DND-41 (cell line): Measurements from ENCODE around the gene HSPA13.

ENCODE experiments used
- ATAC-seq: fragments of 200-7000 bp; cut with Tn5 transposase; 3 replicates; pipeline ENCODE4 v1.9.1; 2021; ENCODE audit warnings: low read depth; ENCODE audit not compliant: insufficient read depth
- DNase-seq: peaks from one replicate; pipeline ENCODE4 v3.0.0-alpha.2; 2020
- H2AFZ ChIP-seq: 2 replicates; pipeline ENCODE4 v1.6.0; 2012; ENCODE audit warnings: low read depth, low read length
- H3K27ac ChIP-seq: 2 replicates; pipeline ENCODE4 v1.5.1; 2012; ENCODE audit warnings: low read length, inconsistent platforms
- H3K27me3 ChIP-seq: fragments of 200-600 bp; sonication (generic); 2 replicates; pipeline ENCODE4 v1.6.0; 2012; ENCODE audit warnings: low read length, mild to moderate bottlenecking, inconsistent platforms; ENCODE audit not compliant: insufficient read depth, poor library complexity
- H3K36me3 ChIP-seq: 2 replicates; pipeline ENCODE4 v1.5.1; 2012; ENCODE audit warnings: low read length, inconsistent platforms; ENCODE audit not compliant: insufficient read depth
- H3K4me1 ChIP-seq: 2 replicates; pipeline ENCODE4 v1.5.1; 2012; ENCODE audit warnings: mild to moderate bottlenecking, low read length; ENCODE audit not compliant: insufficient read depth
- H3K4me2 ChIP-seq: 2 replicates; pipeline ENCODE4 v1.6.0; 2012; ENCODE audit warnings: mild to moderate bottlenecking, moderate library complexity, low read length, inconsistent platforms; ENCODE audit not compliant: insufficient read depth
- H3K4me3 ChIP-seq, 2 experiments: fragments of 200-600 bp in 1 of 2; shearing (Covaris generic) in 1 of 2; 2 replicates each; pipeline ENCODE4 v1.5.1; 2012 to 2016; ENCODE audit warnings: inconsistent platforms in 2 of 2, low read length in 2 of 2, mild to moderate bottlenecking in 2 of 2, low read depth in 1 of 2, moderate library complexity in 1 of 2
- H3K79me2 ChIP-seq: 2 replicates; pipeline ENCODE4 v1.6.0; 2012; ENCODE audit warnings: low read length, inconsistent platforms; ENCODE audit not compliant: insufficient read depth
- H3K9ac ChIP-seq: 2 replicates; pipeline ENCODE4 v1.6.0; 2012; ENCODE audit warnings: low read depth, mild to moderate bottlenecking, inconsistent platforms, low read length, moderate library complexity
- H3K9me3 ChIP-seq: 2 replicates; pipeline ENCODE4 v1.5.1; 2012; ENCODE audit warnings: low read length, moderate library complexity, mild to moderate bottlenecking, inconsistent platforms; ENCODE audit not compliant: insufficient read depth, severe bottlenecking
- H4K20me1 ChIP-seq: 2 replicates; pipeline ENCODE4 v1.6.0; 2012; ENCODE audit warnings: low read length; ENCODE audit not compliant: insufficient read depth
- EZH2 ChIP-seq: IDR thresholded peaks from 3 replicates; pipeline ENCODE4 v1.6.1; 2012; ENCODE audit warnings: borderline replicate concordance, low read depth, mild to moderate bottlenecking, moderate library complexity, low read length, inconsistent platforms; ENCODE audit not compliant: severe bottlenecking
- TF ChIP-seq, protein P1 (sequence below): IDR thresholded peaks from 2 replicates; pipeline ENCODE4 v1.5.1; 2012; ENCODE audit warnings: borderline replicate concordance, low read length, moderate library complexity, mild to moderate bottlenecking; ENCODE audit not compliant: poor library complexity, severe bottlenecking; ENCODE audit errors: extremely low read depth

Gene HSPA13

DNA sequence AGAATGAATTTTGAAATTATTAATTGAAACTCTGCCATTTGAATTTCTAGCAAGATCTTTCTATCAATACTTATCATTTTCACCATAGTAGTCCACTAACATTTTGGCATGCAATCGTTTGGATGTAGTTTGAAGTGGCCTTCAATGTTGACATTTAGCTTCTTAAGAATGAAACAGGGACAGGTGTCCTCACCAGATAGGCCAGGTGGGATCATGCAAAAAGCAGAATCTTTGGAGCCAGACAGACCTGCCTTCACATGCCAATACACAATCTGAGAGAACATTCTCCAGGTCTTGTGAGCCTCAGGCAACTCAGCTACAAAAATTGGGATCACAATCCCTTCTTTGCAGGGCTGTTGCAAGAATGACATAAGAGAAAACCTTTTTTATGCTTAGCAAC is 18.3 kb upstream of the HSPA13 start:
- H3K27ac ChIP-seq: no peak overlapping the region
- ATAC-seq (no peak), DNase-seq (no peak)

DNA sequence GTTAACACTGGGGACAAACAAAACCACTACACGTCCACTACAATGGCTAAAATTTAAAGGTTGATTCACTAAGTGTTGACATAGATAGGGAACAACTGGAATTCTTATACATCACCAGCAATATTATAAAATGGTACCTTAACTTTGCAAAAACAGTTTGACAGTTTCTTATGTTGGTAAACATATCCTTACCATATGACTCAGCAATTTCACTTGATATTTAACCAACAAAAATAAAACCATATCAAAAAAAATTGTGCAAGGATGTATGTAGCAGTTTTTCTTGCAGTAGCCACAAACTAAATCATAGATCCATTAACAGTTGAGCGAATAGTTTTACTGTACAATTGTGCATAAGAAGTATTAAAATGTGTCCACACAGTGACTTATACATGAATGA is 5.3 kb upstream of the HSPA13 start:
- Histone ChIP-seq H3K4me2 (no peak overlapping the region), H4K20me1 (no peaks in the 10 kb centered on the region), H3K36me3 (no peaks in the 10 kb centered on the region), H3K27ac (no peak overlapping the region), H2AFZ (no peak overlapping the region), H3K79me2 (0 out of 2 replicates have a peak, but pooled peaks cover 6% of the 10 kb centered on the region), H3K9ac (no peak overlapping the region), H3K4me1 (peaks cover 11% of the 10 kb centered on the region), H3K4me3 (no peak overlapping the region), H3K9me3 (no peaks in the 10 kb centered on the region), H3K27me3 (no peaks in the 10 kb centered on the region)
- TF ChIP-seq, protein P1, sequence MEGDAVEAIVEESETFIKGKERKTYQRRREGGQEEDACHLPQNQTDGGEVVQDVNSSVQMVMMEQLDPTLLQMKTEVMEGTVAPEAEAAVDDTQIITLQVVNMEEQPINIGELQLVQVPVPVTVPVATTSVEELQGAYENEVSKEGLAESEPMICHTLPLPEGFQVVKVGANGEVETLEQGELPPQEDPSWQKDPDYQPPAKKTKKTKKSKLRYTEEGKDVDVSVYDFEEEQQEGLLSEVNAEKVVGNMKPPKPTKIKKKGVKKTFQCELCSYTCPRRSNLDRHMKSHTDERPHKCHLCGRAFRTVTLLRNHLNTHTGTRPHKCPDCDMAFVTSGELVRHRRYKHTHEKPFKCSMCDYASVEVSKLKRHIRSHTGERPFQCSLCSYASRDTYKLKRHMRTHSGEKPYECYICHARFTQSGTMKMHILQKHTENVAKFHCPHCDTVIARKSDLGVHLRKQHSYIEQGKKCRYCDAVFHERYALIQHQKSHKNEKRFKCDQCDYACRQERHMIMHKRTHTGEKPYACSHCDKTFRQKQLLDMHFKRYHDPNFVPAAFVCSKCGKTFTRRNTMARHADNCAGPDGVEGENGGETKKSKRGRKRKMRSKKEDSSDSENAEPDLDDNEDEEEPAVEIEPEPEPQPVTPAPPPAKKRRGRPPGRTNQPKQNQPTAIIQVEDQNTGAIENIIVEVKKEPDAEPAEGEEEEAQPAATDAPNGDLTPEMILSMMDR: no peak
- TF ChIP-seq EZH2: no peak
- DNase-seq: no peak
- ATAC-seq: no peak

More for the DNA sequence above, 18.3 kb upstream of the HSPA13 start:
- H3K9ac ChIP-seq: no peak overlapping the region
- H3K4me2 ChIP-seq: no peak overlapping the region
- H3K4me3 ChIP-seq: no peak overlapping the region
- no peaks in the 10 kb centered on the region for H3K36me3 ChIP-seq
- no peak for TF ChIP-seq EZH2
- H3K79me2 ChIP-seq: no peaks in the 10 kb centered on the region
- H3K9me3 ChIP-seq: no peaks in the 10 kb centered on the region
- H2AFZ ChIP-seq: no peak overlapping the region
- H3K27me3 ChIP-seq: no peaks in the 10 kb centered on the region
- H4K20me1 ChIP-seq: no peaks in the 10 kb centered on the region
- peaks cover 5% of the 10 kb centered on the region for H3K4me1 ChIP-seq

DNA sequence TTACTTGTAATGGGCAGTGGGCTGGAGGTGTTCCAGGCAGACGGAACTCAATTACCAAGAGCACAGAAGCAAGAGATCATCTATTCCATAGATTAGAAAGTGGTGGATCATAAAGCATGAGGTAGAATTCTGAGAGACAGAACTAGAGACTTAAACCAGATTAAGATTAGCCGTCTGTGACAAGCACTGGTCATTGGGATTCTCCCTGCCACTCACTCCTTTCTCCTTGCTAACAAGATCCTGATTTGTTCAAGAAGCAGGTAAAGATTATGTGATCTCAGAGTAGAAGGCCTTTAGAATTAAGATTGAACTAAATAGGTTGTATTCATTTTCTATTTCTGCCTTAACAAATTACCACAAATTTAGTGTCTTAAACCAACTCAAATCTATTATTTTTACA is 1.5 kb upstream of the HSPA13 start:
- no peaks in the 10 kb centered on the region for H3K27me3 ChIP-seq
- ATAC-seq (no peak), DNase-seq (no peak)
- H3K9me3 ChIP-seq: no peaks in the 10 kb centered on the region
- peaks cover 40% of the 10 kb centered on the region for H3K4me1 ChIP-seq
- peak overlapping the region; percentile 78 for H2AFZ ChIP-seq
- peaks cover 41% of the 10 kb centered on the region for H3K79me2 ChIP-seq
- H3K36me3 ChIP-seq: peaks cover 14% of the 10 kb centered on the region
- peak overlapping the region in 1 of 2 experiments; percentile 88; a peak in 1 of 4 replicates for H3K4me3 ChIP-seq
- peak overlapping the region; percentile 73 for H3K4me2 ChIP-seq
- H3K27ac ChIP-seq: no peak overlapping the region; the same call in 1 of the 2 replicates
- TF ChIP-seq EZH2: no peak
- TF ChIP-seq, protein P1: no peak
- H4K20me1 ChIP-seq: peaks cover 16% of the 10 kb centered on the region; the same call in 1 of the 2 replicates
- H3K9ac ChIP-seq: peak overlapping the region; percentile 77

DNA sequence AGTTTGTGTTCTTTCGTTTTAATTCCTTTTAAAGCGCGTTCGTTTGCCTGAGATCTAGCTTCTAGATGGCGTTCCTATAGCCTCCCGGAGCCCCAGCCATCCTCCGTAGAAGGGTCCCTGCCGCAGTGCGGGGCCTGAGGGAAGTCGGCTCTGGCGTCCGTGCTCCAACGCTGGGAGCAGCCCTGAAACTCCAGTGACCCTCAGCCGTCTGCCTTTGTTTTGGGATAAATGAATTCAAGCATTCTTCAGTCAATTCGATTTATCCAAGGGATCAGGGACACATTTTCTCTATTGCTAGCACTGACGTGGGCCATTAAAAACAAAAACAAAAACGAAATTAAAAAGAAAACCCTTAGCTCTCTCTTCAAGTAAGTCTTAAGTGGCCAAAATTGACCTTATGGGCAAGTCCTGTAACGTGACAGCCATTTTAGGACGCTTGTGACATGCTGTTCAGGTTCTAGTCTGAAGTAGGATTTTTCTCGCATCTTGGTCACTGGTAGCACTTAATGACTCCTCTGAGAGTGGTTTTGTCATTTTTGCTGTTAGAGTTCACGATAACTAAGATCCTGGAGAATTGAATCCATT is 742 bp upstream of the HSPA13 start:
- H3K27ac ChIP-seq: peak overlapping the region; percentile 90
- ATAC-seq (peak; percentile 47), DNase-seq (no peak)
- H3K4me3 ChIP-seq: peak overlapping the region; percentile 55 to 88
- H3K9me3 ChIP-seq: no peaks in the 10 kb centered on the region
- peak overlapping the region; percentile 77 for H3K9ac ChIP-seq
- peak overlapping the region; percentile 73 for H3K4me2 ChIP-seq
- no peaks in the 10 kb centered on the region for H3K27me3 ChIP-seq
- peaks cover 21% of the 10 kb centered on the region for H3K36me3 ChIP-seq
- peaks cover 16% of the 10 kb centered on the region; the same call in 1 of the 2 replicates for H4K20me1 ChIP-seq
- H2AFZ ChIP-seq: peak overlapping the region; percentile 78
- TF ChIP-seq, protein P1: peak; percentile 24
- no peak for TF ChIP-seq EZH2
- H3K4me1 ChIP-seq: peaks cover 42% of the 10 kb centered on the region
- peaks cover 48% of the 10 kb centered on the region for H3K79me2 ChIP-seq
